HG03196 (cell line): ENCODE results near the gene ERVFRD-1.

Experiments used
- ATAC-seq: cut with Tn5 transposase; IDR thresholded peaks from one replicate; pipeline ENCODE4 v1.9.1; 2021; ENCODE audit not compliant: unreplicated experiment

Gene ERVFRD-1

GRCh38 chr6:11055127-11055627 is 56.3 kb downstream of the ERVFRD-1 start:
- no peak for ATAC-seq

GRCh38 chr6:11054722-11055121 is 56.8 kb downstream of the ERVFRD-1 start:
- ATAC-seq, result no peak

GRCh38 chr6:11053307-11053706 is 58.2 kb downstream of the ERVFRD-1 start:
- ATAC-seq, result no peak
